KMS-11 (cell line): ENCODE results near the gene RPTOR.

Experiments
- H2AFZ ChIP-seq: fragments of 200-600 bp; sonication (generic); 2 replicates; pipeline ENCODE4 v1.6.1; 2016; ENCODE audit warnings: antibody characterized with exemption, mixed run types, low read depth
- H3K27ac ChIP-seq: fragments of 200-600 bp; sonication (generic); 2 replicates; pipeline ENCODE4 v1.6.1; 2016; ENCODE audit warnings: mild to moderate bottlenecking, mixed run types
- H3K27me3 ChIP-seq: fragments of 200-600 bp; sonication (generic); 2 replicates; pipeline ENCODE4 v1.6.1; 2017; ENCODE audit warnings: mild to moderate bottlenecking, low read depth, mixed run types, moderate library complexity; ENCODE audit not compliant: insufficient read depth
- H3K36me3 ChIP-seq: fragments of 200-600 bp; sonication (generic); 2 replicates; pipeline ENCODE4 v1.6.1; 2017; ENCODE audit warnings: mild to moderate bottlenecking, mixed run types; ENCODE audit not compliant: insufficient read depth
- H3K4me1 ChIP-seq: fragments of 200-600 bp; sonication (generic); 2 replicates; pipeline ENCODE4 v1.6.1; 2016; ENCODE audit warnings: mild to moderate bottlenecking, low read depth, mixed run types; ENCODE audit not compliant: poor library complexity, severe bottlenecking
- H3K4me2 ChIP-seq: fragments of 200-600 bp; sonication (generic); 2 replicates; pipeline ENCODE4 v1.7.0; 2016; ENCODE audit warnings: mild to moderate bottlenecking, mixed run types
- H3K4me3 ChIP-seq: fragments of 200-600 bp; sonication (generic); IDR thresholded peaks from 2 replicates; pipeline ENCODE4 v1.6.1; 2017; ENCODE audit warnings: low read depth, low read length, mixed read lengths; ENCODE audit not compliant: insufficient read depth
- H3K79me2 ChIP-seq: fragments of 200-600 bp; sonication (generic); 2 replicates; pipeline ENCODE4 v1.6.1; 2016; ENCODE audit warnings: low read depth, mixed run types; ENCODE audit not compliant: insufficient read depth
- H3K9ac ChIP-seq: fragments of 200-600 bp; sonication (generic); 2 replicates; pipeline ENCODE4 v1.6.1; 2016; ENCODE audit warnings: mild to moderate bottlenecking, mixed run types
- H4K20me1 ChIP-seq: fragments of 200-600 bp; sonication (generic); 2 replicates; pipeline ENCODE4 v1.6.1; 2016; ENCODE audit warnings: mild to moderate bottlenecking, mixed run types; ENCODE audit not compliant: insufficient read depth
- TF ChIP-seq, protein P1 (sequence below): fragments of 200-600 bp; sonication (generic); conservative IDR thresholded peaks from 2 replicates; pipeline ENCODE4 v1.6.1; 2017; ENCODE audit warnings: low read depth, mild to moderate bottlenecking, antibody characterized with exemption, low read length, moderate library complexity, mixed read lengths

RPTOR gene

DNA sequence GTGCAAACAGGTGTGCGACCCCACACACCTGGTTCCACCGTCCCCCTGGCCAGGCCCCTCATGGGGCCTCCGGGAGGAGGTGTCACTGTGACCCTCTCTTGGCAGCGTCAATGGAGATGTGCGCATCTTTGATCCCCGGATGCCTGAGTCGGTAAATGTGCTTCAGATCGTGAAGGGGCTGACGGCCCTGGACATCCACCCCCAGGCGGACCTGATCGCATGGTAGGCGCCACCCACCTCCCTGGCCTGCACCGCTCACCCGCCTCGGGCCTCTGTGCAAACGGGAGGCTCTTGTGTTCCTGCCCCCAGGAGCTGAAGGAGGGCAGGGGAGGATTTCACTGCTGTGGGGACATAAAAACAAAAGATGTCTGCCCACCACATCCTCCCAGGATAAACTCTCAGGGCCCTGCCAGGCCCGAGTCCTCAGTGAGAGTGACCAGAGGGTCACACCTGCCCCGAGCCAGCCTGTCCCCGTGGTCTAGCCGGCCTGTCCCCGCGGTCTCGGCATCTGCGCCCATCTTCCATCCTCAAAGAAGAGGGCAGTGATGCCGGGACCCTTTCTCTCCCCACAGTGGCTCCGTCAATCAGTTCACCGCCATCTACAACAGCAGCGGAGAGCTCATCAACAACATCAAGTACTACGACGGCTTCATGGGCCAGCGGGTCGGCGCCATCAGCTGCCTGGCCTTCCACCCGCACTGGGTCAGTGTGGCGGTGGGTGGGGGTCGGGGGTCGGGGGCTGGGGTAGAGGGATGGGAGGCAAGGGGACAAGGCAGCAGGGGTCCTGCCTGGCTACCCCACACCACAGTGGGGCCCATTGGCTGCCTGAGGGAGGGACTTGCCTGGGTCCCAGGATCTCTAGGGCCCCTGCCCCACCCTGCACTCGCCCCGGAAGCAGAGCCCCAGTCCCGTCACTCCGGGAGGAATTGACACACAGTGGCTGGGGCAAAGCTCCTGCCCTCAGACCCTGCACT, 418.0 kb downstream of the RPTOR start:
- no peak overlapping the region for H3K9ac ChIP-seq
- no peak overlapping the region for H3K27ac ChIP-seq
- no peaks in the 10 kb centered on the region for H4K20me1 ChIP-seq
- H3K36me3 ChIP-seq, result no peaks in the 10 kb centered on the region
- H3K27me3 ChIP-seq, result no peaks in the 10 kb centered on the region
- H2AFZ ChIP-seq, result no peak overlapping the region
- no peaks in the 10 kb centered on the region for H3K79me2 ChIP-seq
- TF ChIP-seq, protein P1, sequence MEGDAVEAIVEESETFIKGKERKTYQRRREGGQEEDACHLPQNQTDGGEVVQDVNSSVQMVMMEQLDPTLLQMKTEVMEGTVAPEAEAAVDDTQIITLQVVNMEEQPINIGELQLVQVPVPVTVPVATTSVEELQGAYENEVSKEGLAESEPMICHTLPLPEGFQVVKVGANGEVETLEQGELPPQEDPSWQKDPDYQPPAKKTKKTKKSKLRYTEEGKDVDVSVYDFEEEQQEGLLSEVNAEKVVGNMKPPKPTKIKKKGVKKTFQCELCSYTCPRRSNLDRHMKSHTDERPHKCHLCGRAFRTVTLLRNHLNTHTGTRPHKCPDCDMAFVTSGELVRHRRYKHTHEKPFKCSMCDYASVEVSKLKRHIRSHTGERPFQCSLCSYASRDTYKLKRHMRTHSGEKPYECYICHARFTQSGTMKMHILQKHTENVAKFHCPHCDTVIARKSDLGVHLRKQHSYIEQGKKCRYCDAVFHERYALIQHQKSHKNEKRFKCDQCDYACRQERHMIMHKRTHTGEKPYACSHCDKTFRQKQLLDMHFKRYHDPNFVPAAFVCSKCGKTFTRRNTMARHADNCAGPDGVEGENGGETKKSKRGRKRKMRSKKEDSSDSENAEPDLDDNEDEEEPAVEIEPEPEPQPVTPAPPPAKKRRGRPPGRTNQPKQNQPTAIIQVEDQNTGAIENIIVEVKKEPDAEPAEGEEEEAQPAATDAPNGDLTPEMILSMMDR, result no peak
- H3K4me1 ChIP-seq, result no peaks in the 10 kb centered on the region
- H3K4me3 ChIP-seq, result no peak overlapping the region
- H3K4me2 ChIP-seq, result no peak overlapping the region

- no peaks in the 10 kb centered on the region for H3K79me2 ChIP-seq
- no peaks in the 10 kb centered on the region for H3K4me1 ChIP-seq
- no peaks in the 10 kb centered on the region for H3K27me3 ChIP-seq
- no peak overlapping the region for H3K4me2 ChIP-seq
- no peak overlapping the region for H3K9ac ChIP-seq
- H3K27ac ChIP-seq, result no peak overlapping the region
- no peak overlapping the region for H3K4me3 ChIP-seq
- H3K36me3 ChIP-seq, result no peaks in the 10 kb centered on the region
- no peaks in the 10 kb centered on the region for H4K20me1 ChIP-seq
- TF ChIP-seq, protein P1, result no peak
- H2AFZ ChIP-seq, result no peak overlapping the region
Observed at GRCh38 chr17:80963812-80964543, 419.3 kb downstream of the RPTOR start.

DNA sequence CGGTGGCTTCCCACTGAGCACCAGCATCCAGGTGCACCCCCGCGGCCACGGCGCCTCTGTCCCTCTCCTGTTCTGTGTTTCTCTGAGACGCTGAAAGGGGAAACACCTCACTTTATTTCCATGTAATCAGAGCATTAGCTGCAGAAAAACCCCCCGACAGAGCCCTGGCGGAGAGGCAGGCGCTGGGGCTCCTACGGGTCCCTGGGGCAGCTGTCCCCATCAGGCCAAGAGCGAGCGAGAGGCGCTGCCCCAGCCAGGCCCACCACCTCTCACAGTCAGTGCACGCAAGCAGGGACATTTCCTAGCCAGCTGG, 419.9 kb downstream of the RPTOR start:
- Histone ChIP-seq H3K4me2 (no peak overlapping the region), H3K4me3 (no peak overlapping the region), H3K27ac (no peak overlapping the region), H2AFZ (no peak overlapping the region), H3K4me1 (no peaks in the 10 kb centered on the region), H4K20me1 (no peaks in the 10 kb centered on the region), H3K36me3 (no peaks in the 10 kb centered on the region), H3K79me2 (no peaks in the 10 kb centered on the region), H3K9ac (no peak overlapping the region), H3K27me3 (no peaks in the 10 kb centered on the region)
- TF ChIP-seq, protein P1, result no peak

GRCh38 chr17:80964859-80965580, 420.4 kb downstream of the RPTOR start:
- TF ChIP-seq, protein P1, result no peak
- Histone ChIP-seq H4K20me1 (no peaks in the 10 kb centered on the region), H2AFZ (no peak overlapping the region)

More at GRCh38 chr17:80964859-80965580, 420.4 kb downstream of the RPTOR start:
- H3K4me3 ChIP-seq, result no peak overlapping the region
- no peak overlapping the region for H3K27ac ChIP-seq
- peaks cover 4% of the 10 kb centered on the region for H3K4me1 ChIP-seq
- H3K27me3 ChIP-seq, result no peaks in the 10 kb centered on the region
- no peak overlapping the region for H3K4me2 ChIP-seq
- no peaks in the 10 kb centered on the region for H3K79me2 ChIP-seq
- no peaks in the 10 kb centered on the region for H3K36me3 ChIP-seq
- no peak overlapping the region for H3K9ac ChIP-seq
